ENCODE data around the gene ZBTB25. TPM values are rescaled to one million over a fixed set of nuclear protein-coding genes. Genes with fewer than 3 reads are reported as not detected.
A peak's percentile ranks its signal among the peaks of the same experiment; 100 is the strongest.

The ZBTB25 gene
- polyA plus RNA-seq, 1 of the 3 experiments (the other 2 are of a cell fraction), result 4.5 TPM

GRCh38 chr14:64438181-64438841, 65.3 kb downstream of the ZBTB25 start:
- H3K9me3 ChIP-seq, result no peaks in the 10 kb centered on the region
- H3K36me3 ChIP-seq (replicated peaks in 1 of 2; ENCODE audit: control insufficient read depth in 1 of 2, insufficient read depth in 2 of 2, low read length in 1 of 2), result peaks cover 31 to 33% of the 10 kb centered on the region in 2 experiments
- no peak for DNase-seq
- no peaks in the 10 kb centered on the region for H3K27me3 ChIP-seq (ENCODE audit: insufficient read depth)
- H2AFZ ChIP-seq (ENCODE audit: low read depth), result no peak overlapping the region
- 24% methylated on average over 3 of the region's 3 CpGs for WGBS (ENCODE audit: low lambda C conversion rate)
- CTCF ChIA-PET, result interaction anchor here (1.2 to 3.3 kb wide), 2 partner anchors 8 to 10 kb away, joined by 3 to 27 read pairs; no protein-coding TSS in a partner anchor
- peak overlapping the region; percentile 20; the same call in 1 of the 2 replicates for H3K4me2 ChIP-seq
- TF ChIP-seq RCOR1 (IDR thresholded peaks at IDR 0.05; ENCODE audit: low read length) (no peak), ELF1 (IDR thresholded peaks at IDR 0.05) (no peak), EZH2phosphoT487 (IDR thresholded peaks at IDR 0.05; ENCODE audit: borderline replicate concordance, low read depth) (no peak), FOXJ3 (CRISPR knock-in tag; IDR thresholded peaks at IDR 0.05) (no peak), TCF12 (IDR thresholded peaks at IDR 0.05) (peak; percentile 91), GATA2 (CRISPR knock-in tag; IDR thresholded peaks at IDR 0.05) (no peak), GABPA (IDR thresholded peaks at IDR 0.05; ENCODE audit: low read depth) (no peak), FOSL2 (IDR thresholded peaks at IDR 0.05; ENCODE audit: borderline replicate concordance, low read depth) (peak; percentile 90), CHD2 (IDR thresholded peaks at IDR 0.05; ENCODE audit: low read length, partially characterized antibody) (no peak), MAX (IDR thresholded peaks at IDR 0.05; ENCODE audit: low read depth) (peak; percentile 43; the same call in 1 of the 2 replicates), YY1 (IDR thresholded peaks at IDR 0.05; ENCODE audit: low read depth) (no peak), REST (IDR thresholded peaks at IDR 0.05; ENCODE audit: low read depth, low read length) (no peak), TEAD4 (IDR thresholded peaks at IDR 0.05; ENCODE audit: borderline replicate concordance, insufficient read depth) (0 out of 2 replicates have a peak, but pooled peaks have one; percentile 13), JUND (IDR thresholded peaks at IDR 0.05) (peak; percentile 80), EP300 (IDR thresholded peaks at IDR 0.05; ENCODE audit: borderline replicate concordance in 1 of 2, low read depth in 1 of 2, low read length in 1 of 2) (no peak; a peak in 1 of 4 replicates), POLR2AphosphoS5 (IDR thresholded peaks at IDR 0.05; ENCODE audit: low read depth, low read length) (peak; percentile 63; the same call in 1 of the 2 replicates), MXI1 (IDR thresholded peaks at IDR 0.05; ENCODE audit: low read depth, low read length) (no peak), TAF1 (IDR thresholded peaks at IDR 0.05; ENCODE audit: borderline replicate concordance, low read depth, low read length) (no peak), NFIC (IDR thresholded peaks at IDR 0.05; ENCODE audit: borderline replicate concordance) (peak; percentile 30; the same call in 1 of the 2 replicates), USF2 (IDR thresholded peaks at IDR 0.05; ENCODE audit: borderline replicate concordance, low read depth, low read length) (no peak), MEF2A (IDR thresholded peaks at IDR 0.05; ENCODE audit: borderline replicate concordance, low read depth) (0 out of 2 replicates have a peak, but pooled peaks have one; percentile 53), ZBTB33 (IDR thresholded peaks at IDR 0.05; ENCODE audit: borderline replicate concordance, low read depth) (no peak), FOXM1 (IDR thresholded peaks at IDR 0.05; ENCODE audit: low read depth) (peak; percentile 77), RXRA (IDR thresholded peaks at IDR 0.05; ENCODE audit: borderline replicate concordance, low read depth) (peak; percentile 54; the same call in 1 of the 2 replicates), PBX3 (IDR thresholded peaks at IDR 0.05) (peak; percentile 31; the same call in 1 of the 2 replicates), SIN3A (IDR thresholded peaks at IDR 0.05; ENCODE audit: borderline replicate concordance, low read depth, low read length) (no peak)
- H3K9me2 ChIP-seq, result no peaks in the 10 kb centered on the region
- H3K4me3 ChIP-seq (ENCODE audit: low read depth in 2 of 2, low read length in 1 of 2), result no peak overlapping the region
- no peaks in the 10 kb centered on the region for H4K20me1 ChIP-seq (ENCODE audit: insufficient read depth)
- no peak overlapping the region for H3K9ac ChIP-seq
- H3F3A ChIP-seq (replicated peaks; ENCODE audit: insufficient read depth), result peaks cover 19% of the 10 kb centered on the region
- no peaks in the 10 kb centered on the region for H3K79me2 ChIP-seq (ENCODE audit: insufficient read depth)
- peak overlapping the region; percentile 73 to 86 for H3K27ac ChIP-seq (ENCODE audit: low read depth in 2 of 2, low read length in 1 of 2)
- POLR2A ChIA-PET, result no interaction called here
- peaks cover 5 to 7% of the 10 kb centered on the region in 2 experiments for H3K4me1 ChIP-seq (ENCODE audit: control insufficient read depth in 1 of 2, insufficient read depth in 2 of 2, low read depth in 1 of 2, low read length in 1 of 2)

Measured in SK-N-SH (cell line).